ENCODE measurements around the gene ST8SIA6.
"Not testable (repeated sequence)": the region's sequence is repeated elsewhere in the genome, so short reads cannot be mapped to it uniquely, and the experiment has no call there.

Gene ST8SIA6, protein sequence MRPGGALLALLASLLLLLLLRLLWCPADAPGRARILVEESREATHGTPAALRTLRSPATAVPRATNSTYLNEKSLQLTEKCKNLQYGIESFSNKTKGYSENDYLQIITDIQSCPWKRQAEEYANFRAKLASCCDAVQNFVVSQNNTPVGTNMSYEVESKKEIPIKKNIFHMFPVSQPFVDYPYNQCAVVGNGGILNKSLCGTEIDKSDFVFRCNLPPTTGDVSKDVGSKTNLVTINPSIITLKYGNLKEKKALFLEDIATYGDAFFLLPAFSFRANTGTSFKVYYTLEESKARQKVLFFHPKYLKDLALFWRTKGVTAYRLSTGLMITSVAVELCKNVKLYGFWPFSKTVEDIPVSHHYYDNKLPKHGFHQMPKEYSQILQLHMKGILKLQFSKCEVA

DNA sequence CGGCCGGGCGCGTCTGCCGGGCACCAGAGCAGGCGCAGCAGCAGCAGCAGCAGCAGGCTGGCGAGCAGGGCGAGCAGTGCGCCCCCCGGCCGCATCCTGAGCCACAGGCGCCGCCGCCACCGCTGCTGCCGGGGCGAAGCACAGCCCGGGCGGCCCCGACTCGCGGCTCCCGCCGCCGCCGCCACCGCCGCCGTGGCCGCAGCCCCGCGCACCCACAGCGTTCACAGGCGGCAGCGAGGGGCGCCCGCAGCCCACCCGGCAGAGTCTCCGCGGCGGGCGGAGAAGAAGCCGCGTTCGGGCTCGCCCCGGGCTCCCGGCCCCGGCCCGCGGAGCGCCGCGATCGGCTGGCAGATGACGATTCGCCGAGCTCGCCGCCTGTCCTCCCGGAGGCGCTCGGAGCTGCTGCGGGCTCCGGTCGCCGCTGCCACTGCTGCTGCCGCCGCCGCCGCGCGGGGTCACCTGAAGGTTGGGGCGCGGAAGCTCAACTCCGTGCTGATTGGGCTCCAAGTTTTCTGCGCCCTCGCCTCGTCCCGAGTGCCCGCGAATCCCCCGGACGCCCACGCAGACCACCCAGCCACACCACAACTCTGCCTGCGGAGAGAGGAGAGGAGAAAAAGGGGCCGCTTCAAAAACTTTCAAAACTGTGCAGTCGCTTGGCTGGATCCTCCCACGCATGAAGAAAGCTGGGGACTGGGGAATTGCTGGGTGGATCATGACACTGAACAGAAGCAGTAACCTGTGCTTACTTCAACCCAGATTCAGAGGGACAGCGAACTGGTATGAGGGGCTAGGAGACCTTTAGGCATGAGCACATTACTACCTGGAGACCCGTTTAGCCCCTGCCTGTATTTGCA, at the start of gene ST8SIA6:
TSS of gene ST8SIA6 (minus strand) at position 435 of the 854 bp plus-strand sequence. CDS start at position 95, 340 bp downstream.
- DNase-seq, result no peak

DNA sequence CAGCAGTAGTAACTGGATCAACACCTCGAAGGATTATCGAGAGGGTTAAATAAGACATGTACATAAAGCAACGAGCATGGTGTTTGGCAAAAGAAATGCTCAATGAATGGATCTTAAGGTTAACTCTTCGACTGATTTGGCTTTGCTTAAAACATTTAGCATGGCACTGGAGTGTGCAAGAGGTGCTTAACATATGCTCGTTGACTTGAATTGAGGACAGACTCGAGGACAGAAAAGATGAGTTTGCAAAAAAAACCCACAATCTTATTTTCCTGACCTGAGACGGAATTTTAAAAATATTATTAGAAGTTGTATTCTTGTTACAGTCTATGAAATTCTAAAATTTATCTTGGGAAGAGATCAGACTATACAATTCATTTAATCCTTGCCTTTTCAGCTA, 49.4 kb upstream of the ST8SIA6 start:
- DNase-seq, result no peak

DNA sequence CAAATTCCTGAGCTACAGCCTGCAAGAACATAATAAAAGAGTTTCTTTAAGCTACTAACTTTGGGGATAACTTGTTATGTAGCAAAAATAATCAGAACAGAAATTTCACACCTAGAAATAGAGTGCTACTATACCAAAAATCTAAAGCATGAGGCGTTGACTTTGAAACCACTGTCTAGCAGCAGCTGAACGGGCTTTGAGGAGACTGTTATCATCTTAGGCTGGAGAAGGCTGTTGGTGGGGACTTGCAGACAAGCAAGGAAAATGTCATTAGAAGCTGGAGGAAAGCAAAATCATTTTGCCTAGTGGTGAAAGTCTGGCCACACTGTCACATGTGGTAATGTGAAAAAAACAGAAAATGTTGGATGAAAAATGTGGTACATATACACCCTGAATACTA, 48.4 kb upstream of the ST8SIA6 start:
- DNase-seq, result no peak

DNA sequence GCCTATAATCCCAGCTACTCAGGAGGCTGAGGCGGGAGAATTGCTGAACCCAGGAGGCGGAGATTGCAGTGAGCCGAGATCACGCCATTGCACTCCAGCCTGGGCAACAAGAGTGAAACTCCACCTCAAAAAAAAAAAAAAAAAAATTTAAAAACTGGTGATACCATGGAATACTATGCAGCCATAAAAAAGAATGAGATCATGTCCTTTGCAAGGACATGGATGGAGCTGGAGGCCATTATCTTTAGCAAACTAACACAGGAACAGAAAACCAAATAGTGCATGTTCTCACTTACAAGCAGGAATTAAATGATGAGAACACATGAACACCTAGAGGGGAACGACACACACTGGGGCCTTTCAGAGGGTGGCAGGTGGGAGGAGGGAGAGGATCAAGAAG, 44.6 kb upstream of the ST8SIA6 start:
- DNase-seq, result not testable (repeated sequence)

DNA sequence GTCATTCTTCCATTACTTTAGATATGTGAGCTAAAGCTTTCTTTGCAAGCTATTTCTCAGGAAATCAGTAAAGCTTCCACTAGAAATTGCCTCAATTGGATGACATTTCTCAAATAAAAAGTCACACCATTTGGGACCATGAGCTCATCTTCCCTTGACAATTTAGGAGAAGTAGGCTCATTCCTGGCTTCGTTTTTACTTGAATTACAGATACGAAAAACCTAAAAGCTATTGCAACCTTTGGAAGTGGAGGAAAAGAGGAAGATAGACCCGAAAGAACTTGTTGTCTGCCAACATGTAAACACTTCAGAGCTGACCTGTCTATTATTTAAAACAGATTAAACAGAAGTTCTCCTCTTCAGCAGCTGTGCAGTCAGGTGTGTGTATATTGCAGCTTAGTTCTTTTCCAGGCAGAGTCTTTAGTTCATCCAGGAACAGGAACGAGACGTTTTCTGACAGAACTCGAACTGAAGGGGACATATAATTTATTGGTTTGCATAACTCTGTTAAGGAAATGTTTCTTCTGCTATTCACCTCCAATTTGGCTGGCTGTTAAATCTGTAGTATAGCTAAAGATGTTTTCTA, 43.1 kb upstream of the ST8SIA6 start:
- DNase-seq, result no peak

DNA sequence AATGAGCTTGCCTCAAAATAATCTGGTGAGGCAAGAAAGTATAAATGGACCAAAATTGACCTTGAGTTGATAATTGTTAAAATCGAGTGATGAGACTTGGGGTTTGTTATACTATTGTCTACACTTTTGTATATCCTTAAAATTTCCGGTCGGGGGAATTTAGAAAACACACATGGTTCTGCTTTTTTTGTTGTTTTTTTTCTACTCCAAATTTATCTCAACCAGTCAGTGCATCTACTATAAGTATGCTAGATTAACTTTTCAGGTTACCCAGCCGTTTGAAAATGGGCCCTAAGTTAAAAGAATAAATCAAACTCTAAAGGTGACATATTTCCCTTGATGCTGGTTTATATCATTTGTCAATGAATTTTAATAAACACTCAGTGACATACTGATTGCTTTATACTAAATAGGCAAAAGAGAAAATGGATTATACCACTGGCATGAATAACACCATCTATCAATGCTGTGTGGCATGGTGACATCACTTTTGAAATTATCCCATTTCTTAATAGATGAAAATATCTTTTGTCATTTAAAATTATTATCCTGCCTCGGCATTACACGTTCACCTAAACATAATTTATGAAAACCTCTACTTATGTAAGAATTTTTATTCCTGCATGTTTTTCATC, 40.3 kb upstream of the ST8SIA6 start:
- DNase-seq, result no peak

DNA sequence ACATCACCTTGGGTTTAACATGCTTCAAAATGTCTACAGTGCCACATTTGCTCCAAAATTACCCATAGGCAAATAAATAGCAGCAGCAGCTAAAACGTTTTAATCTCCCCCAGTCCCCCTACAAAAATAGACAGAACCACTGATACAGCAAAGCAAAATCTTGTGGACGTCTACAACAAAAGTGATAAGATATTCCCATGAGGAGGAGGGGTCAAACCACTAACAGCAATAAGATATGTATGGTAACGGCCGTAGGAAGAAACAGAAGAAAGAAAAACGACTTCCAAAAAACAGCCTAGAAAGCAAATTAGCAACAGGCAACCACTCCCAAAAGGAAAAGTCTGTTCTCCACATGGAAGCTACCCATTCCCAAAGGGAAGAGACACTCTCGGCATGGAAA, 34.5 kb upstream of the ST8SIA6 start:
- no peak for DNase-seq

DNA sequence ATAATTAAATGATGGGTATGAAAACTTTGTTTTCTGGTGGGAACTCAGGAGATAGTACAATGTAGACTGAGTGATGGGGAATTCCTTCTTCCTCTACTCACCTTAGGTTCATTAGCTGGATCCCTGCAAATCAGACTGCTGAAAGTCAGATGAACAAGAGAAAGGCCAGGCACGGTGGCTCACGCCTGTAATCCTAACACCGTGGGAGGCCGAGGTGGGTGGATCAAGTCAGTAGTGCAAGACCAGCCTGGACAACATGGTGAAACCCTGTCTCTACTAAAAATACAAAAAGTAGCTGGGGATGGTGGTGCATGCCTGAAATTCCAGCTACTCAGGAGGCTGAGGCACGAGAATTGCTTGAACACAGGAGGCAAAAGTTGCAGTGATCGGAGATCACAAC, 28.7 kb upstream of the ST8SIA6 start:
- DNase-seq, result no peak

DNA sequence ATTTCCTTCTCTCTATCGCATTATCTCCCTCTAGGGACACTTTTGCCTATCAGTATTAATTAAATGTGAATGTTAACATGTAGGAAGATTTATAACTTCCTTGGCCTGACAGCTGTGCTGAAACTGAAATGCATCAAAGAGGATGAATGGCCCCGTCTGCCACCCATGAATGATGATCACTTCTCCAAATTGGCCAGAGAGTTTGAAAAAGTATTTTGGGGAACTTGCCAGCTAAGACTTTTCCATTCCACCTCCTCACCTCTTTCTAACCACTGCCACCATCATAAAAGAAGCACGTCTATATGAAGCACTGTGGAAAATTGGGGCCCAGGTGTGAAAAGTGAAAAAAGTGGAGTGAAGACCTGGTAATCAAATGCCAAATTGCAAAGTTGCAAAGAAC, 25.4 kb upstream of the ST8SIA6 start:
- no peak for DNase-seq

DNA sequence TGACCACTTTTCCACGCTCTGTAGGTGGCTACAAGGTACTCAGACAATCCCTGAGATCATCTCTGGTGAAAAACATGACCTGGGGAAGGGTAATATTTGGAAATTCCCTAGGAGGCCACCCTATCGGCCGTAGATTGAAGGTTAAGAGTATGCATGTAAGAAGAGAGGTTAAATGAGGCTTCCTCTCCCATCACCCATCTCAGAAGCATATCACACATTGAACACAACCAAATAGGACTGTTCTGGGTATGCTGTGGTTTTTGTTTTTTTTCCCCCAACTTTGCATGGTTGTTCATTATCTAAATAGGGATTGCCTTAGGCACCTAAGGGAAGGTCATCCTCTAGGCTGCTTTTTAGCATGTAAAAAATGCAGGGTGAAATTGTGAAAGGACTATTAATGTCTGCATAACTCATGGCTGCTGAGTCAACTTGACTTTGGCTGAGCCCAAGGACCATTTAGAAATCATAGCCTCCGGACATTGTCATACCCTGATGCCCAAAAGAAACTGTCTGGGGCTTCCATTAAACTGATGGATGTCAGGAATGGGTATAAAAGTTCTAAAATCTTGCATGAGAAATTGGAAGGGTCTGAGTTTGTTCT, 24.7 kb upstream of the ST8SIA6 start:
- DNase-seq, result no peak

DNA sequence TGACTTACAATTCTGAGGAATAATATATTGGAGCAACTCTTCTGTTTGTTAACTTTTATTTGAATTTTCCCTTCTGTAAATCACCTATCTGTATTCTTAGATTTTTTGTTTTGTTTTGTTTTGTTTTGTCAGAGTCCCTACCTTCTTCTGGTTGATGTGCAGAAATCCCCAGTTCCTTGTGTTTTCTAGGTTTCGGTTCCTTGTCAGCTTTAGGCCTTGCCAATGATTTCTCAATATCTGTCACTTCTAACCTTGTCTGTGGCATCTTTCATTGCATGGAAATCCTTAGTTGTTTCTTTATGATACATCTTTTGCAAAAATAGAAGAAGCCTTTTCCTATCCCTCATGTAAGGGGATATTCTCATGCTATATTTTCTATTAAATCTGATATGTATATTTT, 21.7 kb upstream of the ST8SIA6 start:
- DNase-seq, result no peak

DNA sequence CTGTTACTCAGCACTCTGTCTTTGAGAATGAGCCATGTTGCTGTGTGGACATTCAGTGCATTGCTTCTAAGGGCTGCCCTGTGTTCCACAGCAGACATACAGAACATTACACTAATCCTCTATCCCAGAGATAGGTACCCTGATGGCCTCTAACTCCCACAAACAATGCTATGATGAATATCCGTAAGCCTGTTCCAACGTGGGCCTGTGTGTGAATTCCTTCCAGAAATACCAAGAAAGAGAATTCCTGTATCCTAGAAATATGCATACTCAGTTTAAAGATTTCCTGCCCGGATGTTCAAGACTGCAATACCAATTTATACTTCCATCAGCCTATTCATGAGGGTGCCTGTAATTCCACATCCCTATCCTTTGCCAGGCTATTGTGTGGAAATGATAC, 21.3 kb upstream of the ST8SIA6 start:
- DNase-seq, result no peak

DNA sequence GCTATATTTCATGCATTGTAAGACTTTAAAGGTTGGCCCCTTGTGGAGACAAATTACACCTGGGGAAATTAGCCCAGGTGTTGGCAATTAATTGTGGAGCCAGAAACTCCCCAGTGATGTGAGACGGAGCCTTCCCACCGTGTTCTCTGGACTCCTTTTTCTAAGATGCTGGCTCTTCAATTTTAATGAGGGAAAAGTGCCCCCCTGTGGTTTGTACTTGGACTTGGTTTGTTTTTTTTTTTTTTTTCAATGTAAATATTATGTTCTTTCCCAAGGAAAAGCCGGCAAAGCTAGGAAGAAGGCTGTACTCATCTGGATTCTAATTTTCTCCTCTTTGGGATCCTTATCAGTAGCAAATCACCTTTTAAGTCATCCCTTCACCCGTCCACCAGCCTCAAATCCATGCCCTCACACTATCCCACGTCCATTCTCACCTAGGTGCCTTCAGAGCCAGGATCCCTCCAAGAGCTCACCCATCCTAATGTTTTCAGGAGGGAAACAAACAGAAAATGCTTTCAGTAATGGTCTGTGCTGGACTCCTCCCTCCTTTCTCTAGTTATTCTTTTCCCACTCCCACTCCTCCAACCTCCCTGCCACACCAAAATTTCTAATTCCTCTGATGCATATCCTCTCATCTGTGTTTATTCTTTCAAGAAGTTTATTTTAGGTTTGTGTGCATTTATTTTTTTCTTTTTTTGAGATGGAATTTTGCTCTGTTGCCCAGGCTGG, 20.4 kb upstream of the ST8SIA6 start:
- DNase-seq, result no peak

DNA sequence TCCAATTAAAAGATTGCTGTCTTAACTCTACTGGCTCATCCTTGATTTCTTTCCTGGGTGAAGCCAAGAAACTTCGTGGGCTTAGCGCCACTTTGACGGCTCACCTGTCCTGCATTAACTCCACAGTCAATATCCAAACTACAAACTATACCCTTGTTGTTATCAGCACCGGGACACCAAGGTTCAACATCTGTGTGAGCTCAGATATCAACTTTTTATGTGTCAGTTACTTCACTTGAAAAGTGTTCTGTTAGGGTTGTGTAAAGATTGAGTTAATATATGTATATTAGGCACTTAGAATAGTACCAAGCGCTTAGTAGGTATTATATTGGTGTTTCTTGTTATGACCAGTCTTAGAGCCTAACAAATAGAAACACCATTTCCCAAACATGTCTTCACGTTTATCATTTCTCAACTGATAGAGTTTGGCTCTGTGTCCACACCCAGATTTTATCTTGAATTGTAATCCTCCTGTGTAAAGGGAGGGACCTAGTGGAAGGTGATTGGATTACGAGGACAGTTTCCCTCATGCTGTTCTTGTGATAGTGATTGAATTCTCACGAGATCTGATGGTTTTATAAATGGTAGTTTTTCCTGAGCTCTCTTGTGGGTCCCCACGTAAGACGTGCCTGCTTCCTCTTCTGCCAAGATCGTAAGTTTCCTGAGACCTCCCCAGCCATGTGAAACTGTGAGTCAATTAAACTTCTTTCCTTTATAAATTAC, 19.0 kb upstream of the ST8SIA6 start:
- DNase-seq, result no peak

DNA sequence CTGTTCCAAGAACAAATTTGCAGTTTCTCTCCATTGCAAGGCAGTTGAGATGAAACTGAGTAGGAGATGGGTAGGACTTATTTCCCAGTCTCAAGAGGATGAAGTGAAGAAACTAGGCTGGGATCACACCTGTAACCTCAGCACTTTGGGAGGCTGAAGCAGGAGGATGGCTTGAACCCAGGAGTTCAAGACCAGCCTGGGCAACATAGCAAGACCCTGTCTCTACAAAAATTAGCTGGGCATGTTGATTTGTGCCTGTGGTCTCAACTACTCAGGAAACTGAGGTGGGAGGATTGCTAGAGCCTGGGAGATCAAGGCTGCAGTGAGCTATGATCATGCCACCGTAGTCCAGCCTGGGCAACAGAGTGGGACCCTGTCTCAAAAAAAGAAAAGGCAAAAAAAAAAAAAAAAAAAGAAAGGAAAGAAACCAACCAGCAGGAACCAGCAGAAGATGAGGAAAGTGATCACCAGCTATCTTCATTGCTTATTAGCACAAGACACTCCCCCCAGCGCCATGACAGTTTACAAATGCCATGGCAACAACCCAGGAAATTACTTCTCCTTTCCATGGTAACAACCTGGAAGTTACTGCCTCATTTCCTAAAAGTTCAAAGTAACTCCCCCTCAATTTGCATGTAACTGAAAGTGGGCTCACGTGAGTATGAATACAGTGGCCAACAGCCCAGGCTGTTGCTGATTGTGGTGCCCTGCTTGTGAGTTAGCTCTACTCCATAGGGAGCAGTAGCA, 18.3 kb upstream of the ST8SIA6 start:
- DNase-seq, result no peak

DNA sequence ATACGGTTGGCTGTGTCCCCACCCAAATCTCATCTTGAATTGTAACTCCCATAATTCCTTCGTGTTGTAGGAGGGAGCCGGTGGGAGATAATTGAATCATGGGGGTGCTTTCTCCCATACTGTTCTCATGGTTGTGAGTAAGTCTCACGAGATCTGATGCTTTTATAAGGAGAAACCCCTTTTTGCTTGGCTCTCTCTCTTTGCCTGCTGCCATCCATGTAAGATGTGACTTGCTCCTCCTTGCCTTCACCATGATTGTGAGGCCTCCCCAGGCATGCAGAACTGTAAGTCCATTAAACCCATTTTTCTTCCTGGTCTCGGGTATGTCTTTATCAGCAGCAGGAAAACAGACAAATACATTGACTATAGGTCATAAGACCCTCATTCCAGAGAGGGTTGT, 15.9 kb upstream of the ST8SIA6 start:
- no peak for DNase-seq

DNA sequence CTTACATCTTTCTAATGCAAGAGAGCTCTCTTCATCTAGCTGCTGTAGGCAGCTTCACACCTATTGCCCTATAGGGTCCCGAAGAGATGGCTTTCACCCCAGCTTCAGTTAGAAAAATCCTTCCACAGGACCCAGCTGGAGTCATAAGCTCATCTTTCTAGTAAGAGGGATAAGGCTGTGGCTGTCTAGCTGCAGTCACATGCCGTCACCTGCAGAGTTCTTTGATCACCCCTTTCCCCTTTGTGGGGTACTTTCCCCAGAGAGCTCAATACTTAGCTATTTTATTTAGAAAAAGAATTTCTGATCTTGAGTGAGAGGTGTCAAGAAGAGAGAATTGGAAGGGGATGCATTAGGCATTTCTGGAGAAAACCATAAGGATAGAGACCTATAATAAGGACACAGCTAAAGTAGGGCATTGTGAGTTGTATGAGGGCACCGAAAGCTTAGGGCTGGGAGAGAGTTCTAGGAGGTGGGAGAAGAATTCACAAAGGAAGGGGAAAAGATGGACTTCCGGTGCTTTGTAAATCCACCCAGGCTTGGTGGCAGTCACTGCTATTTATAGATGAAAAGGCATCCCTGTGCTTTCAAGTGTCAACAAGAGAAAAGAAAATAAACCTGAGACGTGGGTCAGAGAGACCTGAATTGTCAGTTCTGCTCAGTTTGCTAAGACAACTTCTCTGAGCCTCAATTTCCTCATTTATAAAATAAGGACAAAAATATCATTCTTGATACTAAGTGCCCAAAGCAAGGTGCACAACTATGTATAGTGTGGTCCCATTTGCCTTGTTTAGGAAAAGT, 11.1 kb upstream of the ST8SIA6 start:
- no peak for DNase-seq

DNA sequence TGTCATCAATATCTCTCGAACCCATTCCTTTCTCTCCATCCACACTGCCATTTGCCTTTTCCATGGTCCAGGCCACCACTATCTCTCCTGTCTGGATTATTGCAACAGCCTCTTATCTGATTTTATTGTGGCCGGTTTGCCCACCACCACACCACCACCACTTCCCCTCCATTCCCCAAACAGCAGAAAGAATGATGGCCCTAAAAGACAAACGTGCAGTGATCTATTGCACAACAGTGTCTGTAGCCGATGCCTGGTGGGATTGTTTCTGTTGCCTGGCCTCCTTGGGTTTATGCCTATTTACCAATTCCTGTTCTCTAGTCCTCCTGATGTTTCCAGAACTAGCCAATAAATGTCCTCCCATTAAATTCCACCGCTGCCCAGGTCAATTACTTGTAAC, 10.2 kb upstream of the ST8SIA6 start:
- no peak for DNase-seq

DNA sequence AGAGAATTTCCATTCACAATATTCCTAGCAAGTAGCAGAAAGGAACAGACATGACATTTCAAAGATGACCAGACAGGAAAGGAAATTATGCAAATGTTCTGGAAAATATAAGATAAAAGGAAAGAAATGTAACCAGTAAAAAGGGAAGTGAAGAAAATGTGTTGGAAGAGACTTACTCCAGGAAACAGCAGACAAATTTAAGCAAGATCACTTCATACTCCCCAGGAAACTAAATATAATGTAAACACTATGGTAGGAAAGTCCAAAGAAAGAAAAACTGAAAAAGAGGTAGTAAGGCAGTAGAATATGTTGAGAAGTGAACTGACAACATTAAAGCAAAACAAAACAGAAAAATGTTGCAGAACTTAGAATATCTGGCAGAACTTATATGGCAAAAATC, 6.4 kb upstream of the ST8SIA6 start:
- no peak for DNase-seq

DNA sequence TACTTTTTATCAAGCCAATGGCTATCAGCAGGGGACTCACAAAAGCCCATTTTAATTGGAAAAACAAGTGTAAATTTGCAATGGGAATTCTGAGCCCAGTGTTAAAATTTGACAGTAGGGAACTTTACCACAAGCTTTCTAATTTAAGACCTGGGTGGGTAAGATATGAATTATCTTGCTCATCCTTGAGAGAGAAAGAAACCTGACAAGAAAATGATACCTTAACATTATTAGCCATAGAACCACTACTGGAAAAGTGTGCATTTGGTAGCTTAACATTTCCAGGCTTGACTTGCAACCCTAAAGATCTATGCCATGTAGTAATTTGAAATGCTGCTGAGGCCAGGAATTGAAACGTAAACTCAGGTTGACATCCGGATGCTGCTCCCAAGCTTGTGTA, 2.7 kb upstream of the ST8SIA6 start:
- no peak for DNase-seq
